ENCODE measurements around the gene RPS6KA2. TPM values are rescaled to one million over a fixed set of nuclear protein-coding genes. Genes with fewer than 3 reads are reported as not detected.

RPS6KA2 gene
- total RNA-seq, 2 donors from 2014 or later, result 7.8 to 13.6 TPM

DNA sequence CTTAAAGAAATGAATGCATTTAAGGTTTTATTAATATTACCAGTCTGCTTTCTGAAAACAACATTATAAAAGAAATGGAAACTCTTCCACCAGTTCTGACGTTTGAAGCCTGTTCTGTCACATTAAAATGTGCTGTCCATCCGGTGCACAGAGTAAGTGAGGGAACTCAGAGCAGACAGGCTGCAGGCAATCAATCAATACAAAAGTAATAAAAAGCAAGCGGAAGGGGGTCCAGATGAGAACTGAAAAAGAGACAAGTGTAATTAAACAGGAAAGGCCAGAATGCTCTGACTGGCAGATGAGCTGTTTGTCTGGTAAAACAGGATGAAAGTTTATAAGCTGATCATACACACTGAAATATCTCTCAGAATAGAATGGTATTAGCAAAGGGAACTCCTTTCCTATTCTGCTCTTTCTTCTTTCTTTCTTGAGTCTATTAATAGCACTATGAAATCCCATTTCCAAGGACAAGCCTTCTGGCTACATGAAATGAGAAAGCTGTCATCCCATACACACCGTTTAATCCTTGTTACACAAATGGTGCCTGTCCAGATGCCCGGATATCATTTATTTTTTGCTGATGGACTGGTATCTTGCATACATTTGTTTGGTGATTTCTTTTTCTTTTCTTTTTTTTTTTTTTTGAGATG lies 134.8 kb downstream of the RPS6KA2 start:
- intact Hi-C loops (cut with DNase I), result no loop called here
- no peak for DNase-seq
- TF ChIP-seq, protein P1, sequence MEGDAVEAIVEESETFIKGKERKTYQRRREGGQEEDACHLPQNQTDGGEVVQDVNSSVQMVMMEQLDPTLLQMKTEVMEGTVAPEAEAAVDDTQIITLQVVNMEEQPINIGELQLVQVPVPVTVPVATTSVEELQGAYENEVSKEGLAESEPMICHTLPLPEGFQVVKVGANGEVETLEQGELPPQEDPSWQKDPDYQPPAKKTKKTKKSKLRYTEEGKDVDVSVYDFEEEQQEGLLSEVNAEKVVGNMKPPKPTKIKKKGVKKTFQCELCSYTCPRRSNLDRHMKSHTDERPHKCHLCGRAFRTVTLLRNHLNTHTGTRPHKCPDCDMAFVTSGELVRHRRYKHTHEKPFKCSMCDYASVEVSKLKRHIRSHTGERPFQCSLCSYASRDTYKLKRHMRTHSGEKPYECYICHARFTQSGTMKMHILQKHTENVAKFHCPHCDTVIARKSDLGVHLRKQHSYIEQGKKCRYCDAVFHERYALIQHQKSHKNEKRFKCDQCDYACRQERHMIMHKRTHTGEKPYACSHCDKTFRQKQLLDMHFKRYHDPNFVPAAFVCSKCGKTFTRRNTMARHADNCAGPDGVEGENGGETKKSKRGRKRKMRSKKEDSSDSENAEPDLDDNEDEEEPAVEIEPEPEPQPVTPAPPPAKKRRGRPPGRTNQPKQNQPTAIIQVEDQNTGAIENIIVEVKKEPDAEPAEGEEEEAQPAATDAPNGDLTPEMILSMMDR (IDR thresholded peaks at IDR 0.05), result no peak
- Histone ChIP-seq H3K4me3 (no peak overlapping the region), H3K4me1 (no peaks in the 10 kb centered on the region), H3K27me3 (no peaks in the 10 kb centered on the region), H3K27ac (no peak overlapping the region), H3K36me3 (no peaks in the 10 kb centered on the region), H3K9ac (ENCODE audit: low read depth in 2 of 2, low read length in 2 of 2) (no peak overlapping the region), H3K9me3 (no peaks in the 10 kb centered on the region)

DNA sequence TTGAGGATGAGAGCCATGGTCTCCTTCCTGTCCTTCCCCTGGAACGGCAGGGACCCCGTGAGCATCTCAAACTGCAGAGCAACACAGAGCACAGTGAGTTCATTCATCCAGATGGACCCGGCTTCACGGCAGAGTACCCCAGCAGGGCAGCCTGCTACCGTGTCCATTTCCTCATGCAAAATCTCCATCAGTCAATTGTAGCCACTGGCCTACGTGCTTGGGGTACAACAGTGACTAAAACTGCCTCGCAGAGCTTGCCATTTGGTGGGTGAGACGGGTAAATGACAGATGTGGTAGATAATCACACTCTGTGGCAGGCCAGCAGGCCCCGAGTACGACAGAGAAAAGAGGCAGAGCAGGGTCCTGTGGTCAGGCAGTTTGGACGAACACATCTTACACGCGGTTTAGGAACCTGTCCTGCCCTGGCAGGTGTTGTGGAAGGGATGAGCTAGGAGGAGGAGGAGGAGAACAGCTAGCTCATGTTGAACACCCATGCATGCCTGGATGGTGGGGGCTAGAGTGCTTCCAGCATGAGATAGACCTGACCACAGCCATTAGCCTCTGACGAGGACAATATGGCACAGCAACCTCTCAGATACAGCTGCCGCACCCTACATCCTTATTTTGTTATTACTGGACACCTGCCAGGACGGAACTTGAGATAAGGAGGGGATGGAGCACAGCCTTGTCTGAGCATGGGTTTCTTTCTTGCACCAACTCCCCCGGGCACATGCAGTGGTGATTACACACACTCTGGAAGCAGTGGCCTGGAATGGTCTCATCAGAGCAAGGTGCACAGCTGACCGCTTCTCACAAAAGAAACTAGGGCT lies 136.2 kb downstream of the RPS6KA2 start:
- Histone ChIP-seq H3K36me3 (no peaks in the 10 kb centered on the region), H3K27me3 (no peaks in the 10 kb centered on the region), H3K9ac (ENCODE audit: low read depth in 2 of 2, low read length in 2 of 2) (no peak overlapping the region), H3K27ac (no peak overlapping the region), H3K4me3 (no peak overlapping the region), H3K4me1 (no peaks in the 10 kb centered on the region), H3K9me3 (no peaks in the 10 kb centered on the region)
- intact Hi-C loops (cut with DNase I), result no loop called here
- TF ChIP-seq, protein P1 (IDR thresholded peaks at IDR 0.05), result no peak
- DNase-seq, result peak; percentile 52

DNA sequence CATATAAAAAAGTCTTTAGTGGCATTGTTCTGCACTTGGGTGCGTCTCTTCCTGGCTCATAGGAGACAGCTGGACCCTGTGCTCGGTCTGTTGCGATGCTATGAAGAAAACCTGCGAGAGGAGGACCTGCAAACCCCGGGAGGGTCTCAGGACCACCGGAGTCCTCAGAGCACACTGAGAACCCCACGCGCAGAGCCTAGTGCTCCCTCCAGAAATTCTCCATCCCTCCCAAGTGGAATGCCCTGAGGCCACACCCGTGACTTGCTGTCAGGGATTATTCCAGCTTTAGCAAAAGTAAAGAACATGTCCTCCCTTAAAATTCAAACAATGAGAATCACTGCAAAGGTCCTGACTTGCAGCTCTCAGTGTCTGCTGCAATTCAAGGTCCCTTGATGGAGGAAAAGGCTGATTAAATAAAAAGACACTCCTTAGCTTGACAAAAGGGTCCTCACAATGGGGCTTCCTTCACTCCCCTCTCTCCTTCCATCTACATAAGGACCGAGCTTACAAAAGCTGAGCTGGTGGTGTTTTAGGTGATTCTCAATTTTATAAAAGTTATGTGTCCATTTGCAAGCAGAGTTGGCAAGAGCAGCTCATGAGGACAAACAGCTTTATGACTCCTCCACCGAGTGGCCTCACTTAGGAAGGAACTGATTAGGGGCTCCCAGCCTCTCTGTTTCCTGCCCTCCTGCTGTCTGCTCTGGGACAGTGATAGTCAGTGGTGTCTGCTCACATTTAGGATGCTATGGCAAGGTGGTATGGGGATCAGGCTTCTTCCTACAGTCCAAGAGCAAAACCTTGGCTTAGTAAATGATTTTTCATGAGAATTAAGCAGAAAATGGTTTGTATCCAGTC lies 137.5 kb downstream of the RPS6KA2 start:
- H3K9ac ChIP-seq (ENCODE audit: low read depth in 2 of 2, low read length in 2 of 2), result no peak overlapping the region
- no peak for DNase-seq
- TF ChIP-seq, protein P1 (IDR thresholded peaks at IDR 0.05), result no peak
- no peaks in the 10 kb centered on the region for H3K4me1 ChIP-seq
- no peaks in the 10 kb centered on the region for H3K9me3 ChIP-seq
- H3K4me3 ChIP-seq, result no peak overlapping the region
- H3K36me3 ChIP-seq, result no peaks in the 10 kb centered on the region
- intact Hi-C loops (cut with DNase I), result no loop called here
- no peaks in the 10 kb centered on the region for H3K27me3 ChIP-seq
- no peak overlapping the region for H3K27ac ChIP-seq

DNA sequence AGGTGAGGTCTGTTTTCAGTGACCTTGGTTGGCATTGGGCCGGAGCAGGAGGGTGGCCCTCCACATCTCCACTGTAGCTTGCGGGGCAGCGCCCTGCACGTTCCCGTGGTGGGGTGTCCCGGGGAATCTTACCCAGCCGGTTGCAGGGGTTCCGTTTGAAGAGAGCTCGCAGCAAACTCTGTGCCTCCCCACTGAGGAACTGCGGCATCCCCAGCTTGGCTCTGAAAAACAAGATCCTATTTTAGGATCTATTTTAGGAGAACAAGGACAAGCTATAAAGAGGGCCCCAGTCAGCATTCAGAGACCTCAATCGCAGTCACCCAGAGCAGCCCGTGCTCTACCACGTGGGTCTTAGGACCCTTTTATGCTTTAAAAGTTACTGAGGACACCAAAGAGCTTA lies 138.3 kb downstream of the RPS6KA2 start:
- no peaks in the 10 kb centered on the region for H3K27me3 ChIP-seq
- H3K36me3 ChIP-seq, result no peaks in the 10 kb centered on the region
- H3K27ac ChIP-seq, result no peak overlapping the region
- intact Hi-C loops (cut with DNase I), result no loop called here
- TF ChIP-seq, protein P1 (IDR thresholded peaks at IDR 0.05), result no peak
- no peaks in the 10 kb centered on the region for H3K4me1 ChIP-seq
- no peaks in the 10 kb centered on the region for H3K9me3 ChIP-seq
- H3K9ac ChIP-seq (ENCODE audit: low read depth in 2 of 2, low read length in 2 of 2), result peak overlapping the region in 1 of 2 donors; percentile 13
- H3K4me3 ChIP-seq, result no peak overlapping the region
- no peak for DNase-seq

DNA sequence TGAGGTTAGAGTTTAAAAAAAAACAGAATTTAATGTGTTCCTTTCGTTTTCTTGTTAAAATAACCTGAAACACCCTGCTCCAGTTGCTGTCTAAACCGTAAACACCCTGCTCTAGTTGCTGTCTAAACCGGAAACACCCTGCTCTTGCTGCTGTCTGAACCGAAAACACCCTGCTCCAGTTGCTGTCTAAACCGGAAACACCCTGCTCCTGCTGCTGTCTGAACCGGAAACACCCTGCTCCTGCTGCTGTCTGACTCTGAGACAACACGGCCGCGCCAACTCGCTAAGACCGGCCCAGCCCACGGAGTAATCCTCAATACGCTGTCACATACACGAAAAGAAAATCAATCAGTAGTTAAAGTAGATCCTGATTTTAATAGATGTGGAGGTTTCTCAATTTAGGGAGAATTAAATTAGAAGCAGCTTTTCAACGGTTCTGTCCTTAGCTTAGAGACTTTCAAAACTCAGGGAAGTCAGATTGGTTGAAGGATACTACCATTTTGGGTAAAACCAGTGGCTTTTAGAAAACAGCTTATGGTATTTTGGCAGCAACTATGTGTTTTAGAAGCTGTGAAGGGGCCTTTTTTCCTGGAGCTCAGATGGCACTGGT lies 138.9 kb downstream of the RPS6KA2 start:
- Histone ChIP-seq H3K36me3 (no peaks in the 10 kb centered on the region), H3K27ac (peak overlapping the region; percentile 10), H3K9ac (ENCODE audit: low read depth in 2 of 2, low read length in 2 of 2) (no peak overlapping the region), H3K4me3 (no peak overlapping the region), H3K4me1 (no peaks in the 10 kb centered on the region), H3K9me3 (no peaks in the 10 kb centered on the region), H3K27me3 (no peaks in the 10 kb centered on the region)
- intact Hi-C loops (cut with DNase I), result no loop called here
- DNase-seq, result peak; percentile 46
- TF ChIP-seq, protein P1 (IDR thresholded peaks at IDR 0.05), result no peak

Data from colonic mucosa (tissue), 4 donors.